ENCODE results near the gene PPP2R5B. TPM values are rescaled to one million over a fixed set of nuclear protein-coding genes. Genes with fewer than 3 reads are reported as not detected.

Gene PPP2R5B
- total RNA-seq, 1 donor from 2014 or later, result 26.8 TPM

DNA sequence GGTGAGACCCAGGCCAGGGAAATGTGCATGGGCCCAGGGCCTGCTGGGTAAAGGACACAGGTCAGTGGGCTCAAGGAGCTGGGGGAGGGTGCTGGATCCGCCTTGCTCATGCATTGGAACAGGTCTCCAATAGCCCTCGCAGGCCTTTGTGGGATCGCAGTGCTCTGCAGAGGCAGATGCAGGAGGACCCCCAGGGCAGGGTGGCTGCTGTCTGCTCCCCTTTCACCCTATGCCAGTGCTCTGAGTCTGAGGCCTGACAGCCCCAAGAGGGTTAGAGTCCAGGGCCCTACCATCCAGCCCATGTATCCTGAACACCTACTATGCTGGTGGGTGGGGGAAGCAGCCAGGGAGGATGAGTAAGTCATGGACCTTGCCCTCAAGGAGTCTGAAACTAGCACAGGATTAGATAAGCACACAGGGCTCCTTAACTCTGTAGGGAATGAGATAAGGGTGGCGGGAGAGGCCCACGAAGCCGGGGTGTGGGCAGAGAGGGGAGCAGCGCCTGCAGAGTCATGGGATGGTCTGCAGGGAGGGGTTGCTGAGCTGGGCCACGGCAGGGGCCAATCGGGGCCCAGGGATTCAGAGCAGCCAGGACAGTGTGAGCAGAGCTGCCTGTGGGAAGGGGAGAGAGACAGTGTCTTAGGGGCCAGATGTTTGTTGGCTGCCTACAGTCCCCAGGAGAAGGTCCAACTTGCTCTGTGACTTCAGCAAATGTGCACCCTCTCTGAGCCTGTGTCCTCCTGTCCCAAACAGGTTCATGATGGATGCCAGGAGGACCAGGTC, 35.6 kb upstream of the PPP2R5B start:
- H3K27ac Mint-ChIP-seq (ENCODE audit: unreplicated experiment), result no peak overlapping the region
- H3K4me1 Mint-ChIP-seq (ENCODE audit: unreplicated experiment), result peaks cover 13% of the 10 kb centered on the region
- no peaks in the 10 kb centered on the region for H3K9me3 Mint-ChIP-seq (ENCODE audit: unreplicated experiment)
- no peak for TF ChIP-seq CTCF (IDR thresholded peaks at IDR 0.05)
- DNase-seq (ENCODE audit: extremely low spot score, unreplicated experiment), result no peak
- no peak overlapping the region for H3K4me3 Mint-ChIP-seq (ENCODE audit: unreplicated experiment)
- no peaks in the 10 kb centered on the region for H3K27me3 Mint-ChIP-seq (ENCODE audit: unreplicated experiment)
- H3K36me3 Mint-ChIP-seq (ENCODE audit: unreplicated experiment), result no peaks in the 10 kb centered on the region

DNA sequence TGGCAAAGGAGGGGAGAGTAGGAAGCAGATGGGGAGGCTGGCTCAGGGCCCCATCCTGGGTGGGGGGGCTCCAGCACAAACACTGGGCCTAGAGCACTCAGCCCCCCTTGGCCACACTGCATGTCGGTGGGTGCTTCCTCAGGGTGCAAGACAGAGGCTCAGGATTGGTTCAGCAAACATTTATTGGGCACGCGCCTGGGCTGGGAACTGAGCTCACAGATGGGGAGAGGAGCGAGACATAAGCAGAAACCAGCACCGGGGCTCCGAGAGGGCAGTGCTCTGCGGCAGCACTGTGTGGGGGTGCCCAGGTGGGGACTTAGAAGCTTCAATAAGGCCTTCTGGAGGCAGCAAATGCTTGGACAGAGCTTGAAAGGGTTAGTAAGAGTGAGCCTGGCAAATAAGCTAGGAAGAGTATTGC, 34.0 kb upstream of the PPP2R5B start:
- H3K4me3 Mint-ChIP-seq (ENCODE audit: unreplicated experiment), result no peak overlapping the region
- no peak overlapping the region for H3K27ac Mint-ChIP-seq (ENCODE audit: unreplicated experiment)
- H3K27me3 Mint-ChIP-seq (ENCODE audit: unreplicated experiment), result no peaks in the 10 kb centered on the region
- peaks cover 14% of the 10 kb centered on the region for H3K4me1 Mint-ChIP-seq (ENCODE audit: unreplicated experiment)
- DNase-seq (ENCODE audit: extremely low spot score, unreplicated experiment), result no peak
- H3K9me3 Mint-ChIP-seq (ENCODE audit: unreplicated experiment), result no peaks in the 10 kb centered on the region
- no peak for TF ChIP-seq CTCF (IDR thresholded peaks at IDR 0.05)
- no peaks in the 10 kb centered on the region for H3K36me3 Mint-ChIP-seq (ENCODE audit: unreplicated experiment)

DNA sequence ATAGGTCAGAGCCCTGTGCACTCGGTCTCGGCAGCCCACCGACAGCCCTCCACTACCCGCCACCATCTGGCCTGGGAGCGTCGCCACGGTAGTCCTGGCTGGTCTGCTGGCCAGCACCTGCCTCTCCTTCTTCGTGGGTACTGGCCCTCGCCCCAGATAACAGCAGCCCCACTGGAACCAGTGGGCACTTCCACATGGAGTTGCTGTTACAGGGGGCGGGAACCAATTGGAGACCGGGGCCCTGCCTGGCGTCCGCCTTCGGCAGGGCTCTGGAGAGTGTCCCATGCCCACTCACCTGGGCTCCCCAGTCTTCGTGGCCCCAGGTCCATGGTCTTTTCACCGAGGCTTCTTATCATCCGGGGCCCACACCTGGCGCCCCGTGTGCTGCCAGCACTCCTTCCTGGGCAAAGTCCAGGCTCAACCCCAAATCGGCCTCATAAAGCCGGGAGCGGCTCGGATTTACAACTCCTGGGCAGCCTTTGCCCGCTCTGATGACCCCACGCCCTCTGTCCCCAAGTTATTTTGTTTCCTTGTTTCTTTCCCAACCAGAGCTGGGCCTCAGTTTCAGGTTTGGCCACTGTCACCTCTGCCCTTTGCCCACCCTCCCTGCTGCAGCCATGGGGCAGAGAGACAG, 33.2 kb upstream of the PPP2R5B start:
- H3K27me3 Mint-ChIP-seq (ENCODE audit: unreplicated experiment), result no peaks in the 10 kb centered on the region
- no peaks in the 10 kb centered on the region for H3K9me3 Mint-ChIP-seq (ENCODE audit: unreplicated experiment)
- no peak overlapping the region for H3K27ac Mint-ChIP-seq (ENCODE audit: unreplicated experiment)
- H3K4me3 Mint-ChIP-seq (ENCODE audit: unreplicated experiment), result no peak overlapping the region
- peaks cover 2% of the 10 kb centered on the region for H3K36me3 Mint-ChIP-seq (ENCODE audit: unreplicated experiment)
- peaks cover 8% of the 10 kb centered on the region for H3K4me1 Mint-ChIP-seq (ENCODE audit: unreplicated experiment)
- no peak for TF ChIP-seq CTCF (IDR thresholded peaks at IDR 0.05)
- no peak for DNase-seq (ENCODE audit: extremely low spot score, unreplicated experiment)

DNA sequence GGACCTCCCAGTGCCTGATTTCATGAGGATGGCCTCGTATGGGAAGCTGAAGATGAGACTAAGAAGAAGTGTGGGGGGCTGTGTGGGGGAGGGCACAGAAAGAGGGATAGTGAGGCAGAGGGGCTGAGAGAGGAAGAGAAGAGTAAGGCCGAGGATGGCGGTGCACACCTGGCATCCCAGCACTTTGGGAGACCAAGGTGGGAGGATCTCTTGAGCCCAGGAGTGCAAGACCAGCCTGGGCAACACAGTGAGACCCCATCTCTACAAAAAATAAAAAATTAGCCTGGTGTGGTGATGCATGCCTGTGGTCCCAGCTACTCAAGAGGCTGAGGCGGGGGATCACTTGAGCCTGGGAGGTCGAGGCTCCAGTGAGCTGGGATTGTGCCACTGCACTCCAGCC, 32.6 kb upstream of the PPP2R5B start:
- Mint-ChIP-seq H3K9me3 (ENCODE audit: unreplicated experiment) (no peaks in the 10 kb centered on the region), H3K27ac (ENCODE audit: unreplicated experiment) (no peak overlapping the region), H3K27me3 (ENCODE audit: unreplicated experiment) (no peaks in the 10 kb centered on the region), H3K4me1 (ENCODE audit: unreplicated experiment) (peaks cover 8% of the 10 kb centered on the region), H3K36me3 (ENCODE audit: unreplicated experiment) (peaks cover 2% of the 10 kb centered on the region), H3K4me3 (ENCODE audit: unreplicated experiment) (no peak overlapping the region)
- no peak for DNase-seq (ENCODE audit: extremely low spot score, unreplicated experiment)
- TF ChIP-seq CTCF (IDR thresholded peaks at IDR 0.05), result no peak

GRCh38 chr11:64892411-64892831, 32.1 kb upstream of the PPP2R5B start:
- no peak for DNase-seq (ENCODE audit: extremely low spot score, unreplicated experiment)
- no peaks in the 10 kb centered on the region for H3K27me3 Mint-ChIP-seq (ENCODE audit: unreplicated experiment)
- no peak overlapping the region for H3K27ac Mint-ChIP-seq (ENCODE audit: unreplicated experiment)

More at GRCh38 chr11:64892411-64892831, 32.1 kb upstream of the PPP2R5B start:
- Mint-ChIP-seq H3K9me3 (ENCODE audit: unreplicated experiment) (no peaks in the 10 kb centered on the region), H3K4me1 (ENCODE audit: unreplicated experiment) (peaks cover 7% of the 10 kb centered on the region), H3K36me3 (ENCODE audit: unreplicated experiment) (peaks cover 2% of the 10 kb centered on the region), H3K4me3 (ENCODE audit: unreplicated experiment) (no peak overlapping the region)
- TF ChIP-seq CTCF (IDR thresholded peaks at IDR 0.05), result no peak
